GM12874 (cell line): ENCODE data around the gene KCND2.

Experiments
- CTCF ChIP-seq: IDR thresholded peaks from 2 replicates; pipeline ENCODE4 v1.5.1; 2011; ENCODE audit warnings: low read depth, mild to moderate bottlenecking, control low read depth, low read length, moderate library complexity; ENCODE audit not compliant: insufficient read depth

Gene KCND2

GRCh38 chr7:120502132-120502531, 229.2 kb downstream of the KCND2 start:
- no peak for TF ChIP-seq CTCF

GRCh38 chr7:120502825-120503224, 229.8 kb downstream of the KCND2 start:
- TF ChIP-seq CTCF: no peak

GRCh38 chr7:120504386-120504785, 231.4 kb downstream of the KCND2 start:
- no peak for TF ChIP-seq CTCF

GRCh38 chr7:120505770-120506169, 232.8 kb downstream of the KCND2 start:
- no peak for TF ChIP-seq CTCF

GRCh38 chr7:120512701-120513100, 239.7 kb downstream of the KCND2 start:
- TF ChIP-seq CTCF: no peak

GRCh38 chr7:120519224-120519623, 246.2 kb downstream of the KCND2 start:
- TF ChIP-seq CTCF: no peak

GRCh38 chr7:120521761-120522737, 249.1 kb downstream of the KCND2 start:
- no peak for TF ChIP-seq CTCF
